ENCODE measurements around the gene APH1B.

The APH1B gene

GRCh38 chr15:63353261-63353660, 75.9 kb downstream of the APH1B start:
- DNase-seq (ENCODE audit: low read depth in 2 of 2), result no peak

DNA sequence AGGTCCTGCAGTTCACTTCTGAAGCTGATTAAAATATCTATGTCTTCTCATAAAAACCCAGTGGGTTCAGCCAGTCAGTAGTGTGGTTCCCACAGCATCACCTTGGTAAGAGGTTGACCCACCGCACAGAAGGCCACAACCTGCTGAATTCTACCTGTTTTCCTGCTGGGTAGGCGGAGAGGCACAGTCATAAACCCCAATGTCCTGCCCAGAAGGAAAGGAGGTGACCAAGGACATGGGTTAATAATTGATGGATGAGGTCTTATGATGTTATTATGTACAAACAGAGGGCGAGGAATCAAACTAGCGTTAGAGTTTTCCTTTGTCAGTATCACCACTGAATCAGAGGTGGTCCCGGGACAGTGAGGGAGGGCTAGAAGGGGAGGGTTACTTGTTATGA, 76.5 kb downstream of the APH1B start:
- no peak for DNase-seq (ENCODE audit: low read depth in 2 of 2)

DNA sequence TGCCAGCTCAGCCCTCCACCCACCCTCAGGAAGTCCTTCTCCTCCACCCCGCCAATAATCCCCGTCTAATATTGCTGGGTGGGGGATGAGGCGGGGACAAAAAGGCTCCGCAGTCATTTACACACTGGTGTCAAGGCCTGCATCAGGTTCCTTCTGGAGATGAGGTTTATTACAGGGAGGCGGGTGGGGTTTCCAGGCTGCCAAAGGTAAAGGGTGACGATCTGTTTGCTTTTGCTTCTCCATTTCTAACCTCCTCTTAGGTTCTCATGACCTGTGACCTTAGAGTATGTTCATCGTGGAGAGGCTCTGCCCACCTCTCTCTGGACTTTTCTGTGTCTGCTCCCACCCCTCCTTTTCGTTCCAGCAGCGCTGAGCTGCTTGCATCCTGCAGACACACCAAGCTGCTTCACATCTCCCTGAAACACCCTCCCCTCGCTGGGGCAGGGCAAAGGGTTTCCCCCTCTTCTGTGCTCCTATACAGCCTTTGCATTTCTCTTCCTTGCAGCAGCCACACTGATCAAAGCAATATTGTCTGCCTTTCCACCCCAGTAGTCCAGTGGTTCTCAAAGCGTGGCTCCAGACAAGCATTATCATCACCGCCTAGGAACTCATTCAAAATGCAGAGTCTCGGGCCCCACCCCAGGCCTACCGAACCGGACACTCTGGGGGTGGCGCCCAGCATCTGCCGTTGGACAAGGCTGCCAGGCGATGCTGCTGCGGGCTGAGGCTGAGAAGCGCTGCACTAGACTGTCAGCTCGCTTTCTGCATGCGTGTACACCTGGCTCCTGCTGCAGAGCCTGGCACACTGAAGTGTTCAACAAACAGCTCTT, 77.6 kb downstream of the APH1B start:
- no peak for DNase-seq (ENCODE audit: low read depth in 2 of 2)

DNA sequence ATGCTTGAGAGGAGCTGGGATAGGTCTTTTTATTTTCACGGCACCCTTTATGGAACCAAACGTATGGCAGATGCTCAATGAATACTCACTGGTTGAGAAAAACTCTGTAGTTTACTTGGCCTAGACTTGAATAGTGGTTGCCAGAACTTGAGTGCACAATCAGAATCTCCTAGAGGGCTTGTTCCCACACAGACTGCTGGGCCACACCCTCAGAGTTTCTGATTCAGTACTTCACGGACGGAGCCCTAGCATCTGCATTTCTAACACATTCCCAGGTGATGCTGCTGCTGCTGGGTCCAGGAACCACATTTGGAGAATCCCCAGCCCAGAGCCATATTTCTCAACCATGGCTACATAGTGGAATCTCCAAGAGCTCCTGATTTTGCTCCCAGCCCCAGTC, 79.7 kb downstream of the APH1B start:
- DNase-seq (ENCODE audit: low read depth in 2 of 2), result no peak

GRCh38 chr15:63357731-63358130, 80.3 kb downstream of the APH1B start:
- no peak for DNase-seq (ENCODE audit: low read depth in 2 of 2)

- DNase-seq (ENCODE audit: low read depth in 2 of 2), result no peak
These were observed 81.0 kb downstream of the APH1B start for GRCh38 chr15:63358241-63359029.

All from fibroblast of skin of left quadriceps (primary cell).